Head of caudate nucleus (tissue), 42 donors: ENCODE data around the gene EGFL6.
"Not testable (repeated sequence)": the region's sequence is repeated elsewhere in the genome, so short reads cannot be mapped to it uniquely, and the experiment has no call there.

Source experiments
- DNase-seq, 42 donors: peaks; one replicate each; pipeline versions ENCODE4 v3.0.0 to v3.0.0-alpha.2; 2020 to 2021; ENCODE audit warnings: mixed read lengths in 7 of 42
- intact Hi-C: fragments of 100-400 bp; cut with DNase I; formaldehyde crosslinking; loops from one replicate; pipeline ENCODE4 v1.15.0; 2022

The EGFL6 gene

DNA sequence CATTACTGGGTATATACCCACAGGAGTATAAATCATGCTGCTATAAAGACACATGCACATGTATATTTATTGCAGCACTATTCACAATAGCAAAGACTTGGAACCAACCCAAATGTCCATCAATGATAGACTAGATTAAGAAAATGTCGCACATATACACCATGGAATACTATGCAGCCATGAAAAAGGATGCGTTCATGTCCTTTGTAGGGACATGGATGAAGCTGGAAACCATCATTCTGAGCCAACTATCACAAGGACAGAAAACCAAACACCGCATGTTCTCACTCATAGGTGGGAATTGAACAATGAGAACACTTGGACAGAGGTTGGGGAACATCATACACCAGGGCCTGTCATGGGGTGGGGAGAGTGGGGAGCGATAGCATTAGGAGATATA is 110.3 kb downstream of the EGFL6 start:
- DNase-seq, intact Hi-C loops: not testable (repeated sequence)

DNA sequence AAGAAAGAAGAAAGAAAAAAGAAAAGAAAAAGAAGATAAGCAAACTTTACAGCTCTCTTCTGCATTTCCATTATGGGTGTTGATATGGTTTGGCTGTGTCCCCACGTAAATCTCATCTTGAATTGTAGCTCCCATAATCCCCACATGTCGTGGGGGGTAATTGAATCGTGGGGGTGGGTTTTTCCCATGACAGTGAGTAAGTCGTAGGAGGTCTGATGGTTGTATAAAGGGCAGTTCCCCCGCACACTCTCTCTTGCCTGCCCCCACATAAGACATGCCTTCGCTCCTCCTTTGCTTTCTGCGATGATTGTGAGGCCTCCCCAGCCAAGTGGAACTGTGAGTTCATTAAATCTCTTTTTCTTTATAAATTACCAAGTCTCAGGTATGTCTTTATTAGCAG is 112.2 kb downstream of the EGFL6 start:
- intact Hi-C loops, result no loop called here
- DNase-seq, result peak in 16 of 42 donors; percentile 2 to 66 (median 21)
